Upper lobe of left lung (tissue), 4 donors: Measurements from ENCODE around the gene TRPM8.

ENCODE experiments used
- POLR2A ChIP-seq, 4 donors: fragments of 450-650 bp; IDR thresholded peaks; one replicate each; pipeline ENCODE4 v1.5.1; 2016 to 2017; ENCODE audit warnings: antibody characterized with exemption in 4 of 4, mild to moderate bottlenecking in 2 of 4
- POLR2AphosphoS5 ChIP-seq, 2 donors: sonication (generic); formaldehyde crosslinking; IDR thresholded peaks; one replicate each; pipeline ENCODE4 v1.5.1; 2017; ENCODE audit warnings: antibody characterized with exemption in 2 of 2
- TF ChIP-seq, protein P1 (sequence below), 6 experiments: fragments of 450-650 bp in 4 of 6; fragments of 200-600 bp in 2 of 6; sonication (generic) in 2 of 6; IDR thresholded peaks; one replicate each; pipeline ENCODE4 v1.5.1; 2016 to 2019; ENCODE audit warnings: antibody characterized with exemption in 6 of 6

DNA sequence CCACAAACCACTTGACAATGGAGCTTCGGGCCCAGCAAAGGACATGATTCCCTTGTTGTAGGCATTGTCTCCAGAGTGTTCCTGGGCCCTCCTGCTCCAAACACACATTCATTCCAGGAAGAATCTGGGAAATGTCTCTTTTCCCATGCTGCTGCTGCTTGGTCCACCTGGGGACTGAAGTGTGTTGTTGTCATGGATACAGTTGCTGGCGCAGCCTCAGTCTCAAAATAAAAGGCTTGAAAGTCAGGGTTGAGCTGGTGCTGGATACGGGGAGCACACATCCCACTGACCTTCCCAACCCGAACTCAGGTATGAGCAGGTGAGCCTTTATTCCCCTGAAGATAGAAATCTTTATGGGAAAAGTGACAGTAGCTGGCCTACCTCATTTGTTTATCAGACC is 102.7 kb downstream of the TRPM8 start:
- TF ChIP-seq, protein P1, sequence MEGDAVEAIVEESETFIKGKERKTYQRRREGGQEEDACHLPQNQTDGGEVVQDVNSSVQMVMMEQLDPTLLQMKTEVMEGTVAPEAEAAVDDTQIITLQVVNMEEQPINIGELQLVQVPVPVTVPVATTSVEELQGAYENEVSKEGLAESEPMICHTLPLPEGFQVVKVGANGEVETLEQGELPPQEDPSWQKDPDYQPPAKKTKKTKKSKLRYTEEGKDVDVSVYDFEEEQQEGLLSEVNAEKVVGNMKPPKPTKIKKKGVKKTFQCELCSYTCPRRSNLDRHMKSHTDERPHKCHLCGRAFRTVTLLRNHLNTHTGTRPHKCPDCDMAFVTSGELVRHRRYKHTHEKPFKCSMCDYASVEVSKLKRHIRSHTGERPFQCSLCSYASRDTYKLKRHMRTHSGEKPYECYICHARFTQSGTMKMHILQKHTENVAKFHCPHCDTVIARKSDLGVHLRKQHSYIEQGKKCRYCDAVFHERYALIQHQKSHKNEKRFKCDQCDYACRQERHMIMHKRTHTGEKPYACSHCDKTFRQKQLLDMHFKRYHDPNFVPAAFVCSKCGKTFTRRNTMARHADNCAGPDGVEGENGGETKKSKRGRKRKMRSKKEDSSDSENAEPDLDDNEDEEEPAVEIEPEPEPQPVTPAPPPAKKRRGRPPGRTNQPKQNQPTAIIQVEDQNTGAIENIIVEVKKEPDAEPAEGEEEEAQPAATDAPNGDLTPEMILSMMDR (IDR thresholded peaks at IDR 0.05): no peak
- no peak for TF ChIP-seq POLR2AphosphoS5 (IDR thresholded peaks at IDR 0.05)
- TF ChIP-seq POLR2A (IDR thresholded peaks at IDR 0.05): no peak
